GM21390 (cell line): ENCODE data around the gene CRTAC1.
A peak's percentile ranks its signal among the peaks of the same experiment; 100 is the strongest.

Experiments
- ATAC-seq: cut with Tn5 transposase; IDR thresholded peaks from one replicate; pipeline ENCODE4 v1.9.1; 2021; ENCODE audit not compliant: unreplicated experiment

CRTAC1 gene

GRCh38 chr10:98030991-98031431 is 590 bp upstream of the CRTAC1 start:
- ATAC-seq, result no peak

- no peak for ATAC-seq
Measured at GRCh38 chr10:98029149-98030092, 1.0 kb downstream of the CRTAC1 start.

GRCh38 chr10:98028168-98028770 is 2.2 kb downstream of the CRTAC1 start:
- peak; percentile 69 for ATAC-seq

- no peak for ATAC-seq
Measured at GRCh38 chr10:98023024-98023423, 7.4 kb downstream of the CRTAC1 start.

DNA sequence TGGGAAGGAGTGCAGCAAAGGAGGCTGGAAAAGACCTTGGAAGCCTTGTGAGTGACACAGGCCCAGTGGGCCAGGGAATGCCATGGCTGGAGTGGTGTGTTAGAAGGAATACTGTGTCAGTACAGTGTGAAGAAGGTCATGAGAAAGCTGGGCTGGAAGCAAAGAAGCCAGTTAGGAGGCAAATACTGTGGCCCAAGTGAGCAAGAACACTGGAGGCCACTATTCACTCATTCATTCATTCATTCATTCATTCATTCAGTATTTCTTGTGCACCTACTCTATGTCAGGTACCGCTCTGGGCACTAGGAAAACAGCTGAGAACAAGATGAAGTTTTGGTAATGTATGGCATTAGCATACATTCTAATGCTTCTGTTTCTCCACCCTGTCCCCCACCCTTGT is 9.6 kb downstream of the CRTAC1 start:
- no peak for ATAC-seq

GRCh38 chr10:98020254-98020653 is 10.2 kb downstream of the CRTAC1 start:
- no peak for ATAC-seq

DNA sequence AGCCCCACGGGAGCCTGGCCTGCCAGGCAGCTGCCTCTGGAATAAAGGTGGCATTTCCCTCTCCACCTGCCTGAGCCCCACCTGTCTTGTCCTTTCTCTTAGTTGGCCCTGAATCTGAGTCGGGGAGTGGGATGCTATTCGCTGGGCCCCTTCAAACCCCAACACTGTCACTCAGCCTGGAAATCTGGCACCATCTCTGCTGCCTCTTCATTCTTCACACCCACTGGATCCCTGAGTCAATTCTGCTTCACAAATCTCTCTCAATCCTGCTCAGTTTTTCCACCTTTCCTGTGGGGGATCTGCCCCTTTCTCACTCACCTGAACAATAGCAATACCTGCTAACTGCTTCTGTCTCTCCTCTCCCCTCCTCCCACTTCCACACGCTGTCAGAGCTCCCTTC is 10.6 kb downstream of the CRTAC1 start:
- ATAC-seq, result no peak

GRCh38 chr10:98016772-98017475 is 13.5 kb downstream of the CRTAC1 start:
- ATAC-seq, result no peak

GRCh38 chr10:98013776-98014175 is 16.6 kb downstream of the CRTAC1 start:
- no peak for ATAC-seq

- no peak for ATAC-seq
Measured at GRCh38 chr10:98013122-98013521, 17.3 kb downstream of the CRTAC1 start.

GRCh38 chr10:98012644-98013043 is 17.8 kb downstream of the CRTAC1 start:
- no peak for ATAC-seq

DNA sequence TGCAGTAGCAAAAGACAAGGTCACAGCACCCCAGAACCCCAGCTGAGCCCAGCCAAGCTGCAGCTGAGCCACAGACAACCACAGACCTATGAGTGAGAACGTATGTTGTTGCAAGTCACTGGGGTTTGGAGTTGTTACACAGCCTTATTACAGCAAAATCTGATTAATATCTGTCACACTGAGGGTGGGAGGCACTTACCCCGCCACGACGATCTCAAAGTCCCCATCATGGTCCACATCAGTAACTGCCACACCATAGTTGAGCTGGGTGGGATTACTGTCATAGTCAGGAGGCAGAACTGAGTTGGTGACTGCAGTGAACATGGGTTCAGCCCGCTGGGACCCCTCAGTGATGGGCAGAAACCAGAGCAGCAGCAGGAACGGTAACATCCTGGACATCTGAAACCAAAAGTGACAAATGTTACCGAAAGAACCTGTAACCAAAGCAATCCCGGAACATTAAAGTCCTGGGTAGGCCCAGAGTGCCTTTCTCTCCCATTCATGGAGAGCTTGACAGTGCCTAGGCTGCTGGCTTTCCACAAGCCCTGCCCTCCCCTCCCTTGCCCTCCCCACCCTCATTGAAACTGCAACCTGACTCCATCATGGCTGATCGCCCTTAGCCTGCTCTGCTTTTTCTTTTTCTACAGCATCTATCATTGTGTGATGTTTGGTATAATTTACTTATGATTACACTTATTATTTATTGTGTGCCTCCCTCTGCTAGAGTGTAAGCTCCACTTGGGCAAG is 19.3 kb downstream of the CRTAC1 start:
- no peak for ATAC-seq

- no peak for ATAC-seq
Measured at GRCh38 chr10:98006266-98006665, 24.2 kb downstream of the CRTAC1 start.

- ATAC-seq, result no peak
Measured at GRCh38 chr10:98001736-98002135, 28.7 kb downstream of the CRTAC1 start.

DNA sequence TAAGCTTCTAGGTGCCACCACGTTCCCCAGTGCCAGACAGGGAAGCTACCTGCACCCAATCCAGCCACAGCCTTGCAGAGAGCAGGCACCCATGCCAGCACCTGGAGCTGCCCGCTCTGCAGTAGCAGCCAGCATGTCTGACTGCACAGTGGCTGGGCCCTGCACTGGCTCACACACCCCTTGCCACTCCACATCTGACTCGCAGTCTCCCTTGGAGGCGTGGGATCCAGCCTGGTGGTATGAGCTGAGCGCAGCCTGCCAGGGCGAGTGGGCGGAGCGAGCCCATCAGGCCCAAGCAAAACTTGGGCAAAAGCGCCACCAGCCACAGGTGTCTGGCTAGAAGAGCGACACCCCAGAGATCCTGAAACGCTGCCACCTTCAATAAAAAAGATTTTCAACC is 30.1 kb downstream of the CRTAC1 start:
- ATAC-seq, result no peak

GRCh38 chr10:97999923-98000248 is 30.5 kb downstream of the CRTAC1 start:
- ATAC-seq, result no peak

GRCh38 chr10:97999066-97999922 is 31.1 kb downstream of the CRTAC1 start:
- ATAC-seq, result no peak

- no peak for ATAC-seq
Measured at GRCh38 chr10:97991871-97992270, 38.5 kb downstream of the CRTAC1 start.

DNA sequence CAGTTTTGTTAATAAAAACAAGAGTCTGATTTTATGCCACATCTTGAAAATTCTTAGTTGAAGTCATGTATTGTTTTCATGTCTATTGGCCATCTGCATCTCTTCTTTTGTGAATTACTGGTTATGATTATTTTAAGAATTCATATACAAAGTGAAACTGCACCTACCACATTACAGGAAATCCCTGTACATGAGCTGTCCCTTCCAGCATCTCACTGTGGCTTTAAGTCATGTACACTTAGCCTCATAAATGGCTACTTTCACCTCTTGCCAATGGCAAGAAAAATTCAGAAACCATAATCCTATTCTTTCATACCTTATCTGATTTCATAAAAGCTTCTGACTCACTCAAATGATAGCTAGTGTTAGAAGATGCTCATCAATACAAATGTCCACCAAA is 48.6 kb downstream of the CRTAC1 start:
- ATAC-seq, result no peak

DNA sequence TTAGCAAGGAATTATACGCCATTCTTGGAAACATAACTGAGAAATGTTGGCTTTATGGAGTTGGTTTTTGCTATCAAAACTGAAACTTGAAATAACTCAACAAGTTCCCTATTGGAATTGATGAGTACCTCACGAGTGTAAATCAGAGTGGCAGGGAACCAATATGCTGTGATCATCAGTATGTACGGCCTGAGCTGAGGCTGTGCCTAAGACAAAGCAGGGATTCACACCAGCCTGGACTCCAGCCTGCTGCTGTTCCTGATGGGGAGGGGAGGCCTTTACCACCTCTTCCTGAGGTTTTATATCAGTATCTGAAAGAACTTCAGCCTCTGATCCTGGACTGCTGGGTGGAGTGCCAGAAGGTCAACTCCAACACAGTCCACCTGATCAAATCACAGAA is 52.7 kb downstream of the CRTAC1 start:
- no peak for ATAC-seq
